GM19023 (cell line): Measurements from ENCODE around the gene PMVK.
"Not testable (repeated sequence)": the region's sequence is repeated elsewhere in the genome, so short reads cannot be mapped to it uniquely, and the experiment has no call there.

Source experiments
- ATAC-seq: cut with Tn5 transposase; IDR thresholded peaks from one replicate; pipeline ENCODE4 v1.9.1; 2021; ENCODE audit warnings: mild to moderate bottlenecking, moderate library complexity; ENCODE audit not compliant: unreplicated experiment

PMVK gene

GRCh38 chr1:154925335-154926170 lies 11.0 kb downstream of the PMVK start:
- ATAC-seq, result no peak

- ATAC-seq, result no peak
Observed at GRCh38 chr1:154923695-154924094, 12.8 kb downstream of the PMVK start.

- ATAC-seq, result no peak
Observed at GRCh38 chr1:154913273-154913672, 23.2 kb downstream of the PMVK start.

GRCh38 chr1:154912755-154913154 lies 23.8 kb downstream of the PMVK start:
- ATAC-seq, result no peak

- ATAC-seq, result no peak
Observed at GRCh38 chr1:154911691-154912550, 24.6 kb downstream of the PMVK start.

- no peak for ATAC-seq
Observed at GRCh38 chr1:154910851-154911250, 25.7 kb downstream of the PMVK start.

GRCh38 chr1:154908937-154909336 lies 27.6 kb downstream of the PMVK start:
- no peak for ATAC-seq

- ATAC-seq, result not testable (repeated sequence)
Observed at GRCh38 chr1:154908129-154908528, 28.4 kb downstream of the PMVK start.

GRCh38 chr1:154906621-154907081 lies 29.9 kb downstream of the PMVK start:
- no peak for ATAC-seq

GRCh38 chr1:154902938-154903566 lies 33.5 kb downstream of the PMVK start:
- no peak for ATAC-seq

GRCh38 chr1:154901591-154901990 lies 34.9 kb downstream of the PMVK start:
- no peak for ATAC-seq

GRCh38 chr1:154899041-154899440 lies 37.5 kb downstream of the PMVK start:
- no peak for ATAC-seq

- no peak for ATAC-seq
Observed at GRCh38 chr1:154896771-154897286, 39.7 kb downstream of the PMVK start.

GRCh38 chr1:154895798-154896197 lies 40.7 kb downstream of the PMVK start:
- ATAC-seq, result no peak

GRCh38 chr1:154891452-154891851 lies 45.1 kb downstream of the PMVK start:
- no peak for ATAC-seq

- no peak for ATAC-seq
Observed at GRCh38 chr1:154888757-154889156, 47.8 kb downstream of the PMVK start.

GRCh38 chr1:154886281-154887015 lies 50.1 kb downstream of the PMVK start:
- ATAC-seq, result no peak

- no peak for ATAC-seq
Observed at GRCh38 chr1:154884869-154885701, 51.4 kb downstream of the PMVK start.
